Liver (tissue), 9 donors: ENCODE measurements around the gene RREB1. TPM values are rescaled to one million over a fixed set of nuclear protein-coding genes. Genes with fewer than 3 reads are reported as not detected.

Experiments
- DNase-seq: peaks from one replicate; pipeline ENCODE4 v3.0.0-alpha.2; 2017; ENCODE audit warnings: low spot score
- H3K27ac ChIP-seq, 2 donors: one replicate each; pipeline ENCODE4 v1.7.0; 2013; ENCODE audit warnings: inconsistent platforms in 2 of 2, low read length in 2 of 2, control low read depth in 1 of 2, low read depth in 1 of 2, mild to moderate bottlenecking in 1 of 2
- H3K27me3 ChIP-seq, 4 donors: one replicate each; pipeline versions ENCODE4 v1.6.1 to v1.7.0; 2013; ENCODE audit warnings: low read length in 3 of 4, inconsistent platforms in 1 of 4, mild to moderate bottlenecking in 1 of 4, moderate library complexity in 1 of 4; ENCODE audit not compliant: control insufficient read depth in 4 of 4, insufficient read depth in 4 of 4
- H3K36me3 ChIP-seq, 4 donors: one replicate each; pipeline versions ENCODE4 v1.6.1 to v1.7.0; 2013; ENCODE audit warnings: low read length in 3 of 4, mild to moderate bottlenecking in 3 of 4, low read depth in 1 of 4, moderate library complexity in 1 of 4; ENCODE audit not compliant: control insufficient read depth in 4 of 4, insufficient read depth in 3 of 4
- H3K4me1 ChIP-seq, 4 donors: one replicate each; pipeline versions ENCODE4 v1.6.1 to v1.7.0; 2013; ENCODE audit warnings: low read length in 3 of 4, mild to moderate bottlenecking in 3 of 4, moderate library complexity in 1 of 4; ENCODE audit not compliant: control insufficient read depth in 4 of 4, insufficient read depth in 4 of 4
- H3K4me3 ChIP-seq, 3 donors: one replicate each; pipeline versions ENCODE4 v1.6.1 to v1.7.0; 2013; ENCODE audit warnings: low read length in 3 of 3, control low read depth in 1 of 3, low read depth in 1 of 3, mild to moderate bottlenecking in 1 of 3
- H3K9ac ChIP-seq, 2 donors: one replicate each; pipeline ENCODE4 v1.7.0; 2013; ENCODE audit warnings: low read length in 2 of 2, mild to moderate bottlenecking in 2 of 2, moderate library complexity in 2 of 2, control low read depth in 1 of 2, low read depth in 1 of 2
- H3K9me3 ChIP-seq, 4 donors: one replicate each; pipeline versions ENCODE4 v1.6.1 to v1.7.0; 2013; ENCODE audit warnings: low read length in 3 of 4; ENCODE audit not compliant: control insufficient read depth in 4 of 4
- EGR1 ChIP-seq, 2 donors: IDR thresholded peaks; 2 replicates each; pipeline ENCODE4 v1.6.1; 2016 to 2018; ENCODE audit warnings: antibody characterized with exemption in 2 of 2, low read depth in 2 of 2
- FOXA1 ChIP-seq: IDR thresholded peaks from 2 replicates; pipeline ENCODE4 v1.6.1; 2016; ENCODE audit warnings: antibody characterized with exemption
- FOXA2 ChIP-seq: IDR thresholded peaks from 2 replicates; pipeline ENCODE4 v1.6.1; 2016; ENCODE audit warnings: antibody characterized with exemption
- GABPA ChIP-seq, 2 donors: IDR thresholded peaks in 1 of 2; conservative IDR thresholded peaks in 1 of 2; 2 replicates each; pipeline ENCODE4 v1.6.1; 2016; ENCODE audit warnings: antibody characterized with exemption in 2 of 2, mild to moderate bottlenecking in 1 of 2, moderate library complexity in 1 of 2
- HNF4A ChIP-seq, 2 donors: conservative IDR thresholded peaks; 2 replicates each; pipeline ENCODE4 v1.6.1; 2016; ENCODE audit warnings: antibody characterized with exemption in 2 of 2, mild to moderate bottlenecking in 2 of 2
- HNF4G ChIP-seq: IDR thresholded peaks from 2 replicates; pipeline ENCODE4 v1.6.1; 2016; ENCODE audit warnings: antibody characterized with exemption
- JUND ChIP-seq, 2 donors: IDR thresholded peaks; 2 replicates each; pipeline ENCODE4 v1.6.1; 2016; ENCODE audit warnings: antibody characterized with exemption in 2 of 2
- RAD21 ChIP-seq, 2 donors: IDR thresholded peaks; 2 replicates each; pipeline ENCODE4 v1.6.1; 2016; ENCODE audit warnings: antibody characterized with exemption in 2 of 2, mild to moderate bottlenecking in 2 of 2
- RXRA ChIP-seq, 2 donors: IDR thresholded peaks; 2 replicates each; pipeline ENCODE4 v1.6.1; 2017 to 2018; ENCODE audit warnings: antibody characterized with exemption in 2 of 2, mild to moderate bottlenecking in 1 of 2
- SP1 ChIP-seq: IDR thresholded peaks from 2 replicates; pipeline ENCODE4 v1.6.1; 2018; ENCODE audit warnings: antibody characterized with exemption, mild to moderate bottlenecking
- TAF1 ChIP-seq: conservative IDR thresholded peaks from 2 replicates; pipeline ENCODE4 v1.6.1; 2016; ENCODE audit warnings: antibody characterized with exemption, mild to moderate bottlenecking
- YY1 ChIP-seq: IDR thresholded peaks from 2 replicates; pipeline ENCODE4 v1.6.1; 2016; ENCODE audit warnings: antibody characterized with exemption, mild to moderate bottlenecking
- WGBS: extraction: QIAGEN DNeasy Blood & Tissue Kit; methylation state at CpG from one replicate; pipeline ENCODE4 v1.1.7; 2013; 5-methylcytosine and 5-hydroxymethylcytosine counted together
- polyA plus RNA-seq, 2 donors: library from polyadenylated mRNA; stranded (reverse) in 1 of 2; unstranded in 1 of 2; fragments of 200-250 nt in 1 of 2; fragments of >200 nt in 1 of 2; fragmentation: Nextera tagmentation in 1 of 2; extraction: Ambion mirVana in 1 of 2; gene quantifications; one replicate each; pipeline versions ENCODE4 v1.2.1 to v1.2.3, GENCODE V29; 2013 to 2015
- total RNA-seq, 2 donors: library from RNA; depleted of rRNA; stranded (reverse); fragments of >200 nt; gene quantifications; one replicate each; pipeline ENCODE4 v1.2.3, GENCODE V29; 2014
- TF ChIP-seq, protein P1 (sequence below): IDR thresholded peaks from 2 replicates; pipeline ENCODE4 v1.6.1; 2016; ENCODE audit warnings: antibody characterized with exemption
- TF ChIP-seq, protein P2 (sequence below): IDR thresholded peaks from 2 replicates; pipeline ENCODE4 v1.6.1; 2016; ENCODE audit warnings: antibody characterized with exemption
- TF ChIP-seq, protein P3 (sequence below): IDR thresholded peaks from 2 replicates; pipeline ENCODE4 v1.6.1; 2016; ENCODE audit warnings: antibody characterized with exemption
- TF ChIP-seq, protein P4 (sequence below): fragments of 150-350 bp; IDR thresholded peaks from 2 replicates; pipeline ENCODE4 v1.5.1; 2017; ENCODE audit warnings: improper control_type of control experiment, low read depth, low read length; ENCODE audit not compliant: missing input control
- TF ChIP-seq, protein P5 (sequence below): IDR thresholded peaks from 2 replicates; pipeline ENCODE4 v1.6.1; 2016; ENCODE audit warnings: antibody characterized with exemption, mild to moderate bottlenecking
- donor health status: healthy.
- donor health status: healthy.
- donor health status: healthy.
- donor health status: healthy.
- donor health status: healthy.

The RREB1 gene
- total and polyA plus RNA-seq, 4 donors, result 10.1 to 28.9 (median 17.3) TPM

DNA sequence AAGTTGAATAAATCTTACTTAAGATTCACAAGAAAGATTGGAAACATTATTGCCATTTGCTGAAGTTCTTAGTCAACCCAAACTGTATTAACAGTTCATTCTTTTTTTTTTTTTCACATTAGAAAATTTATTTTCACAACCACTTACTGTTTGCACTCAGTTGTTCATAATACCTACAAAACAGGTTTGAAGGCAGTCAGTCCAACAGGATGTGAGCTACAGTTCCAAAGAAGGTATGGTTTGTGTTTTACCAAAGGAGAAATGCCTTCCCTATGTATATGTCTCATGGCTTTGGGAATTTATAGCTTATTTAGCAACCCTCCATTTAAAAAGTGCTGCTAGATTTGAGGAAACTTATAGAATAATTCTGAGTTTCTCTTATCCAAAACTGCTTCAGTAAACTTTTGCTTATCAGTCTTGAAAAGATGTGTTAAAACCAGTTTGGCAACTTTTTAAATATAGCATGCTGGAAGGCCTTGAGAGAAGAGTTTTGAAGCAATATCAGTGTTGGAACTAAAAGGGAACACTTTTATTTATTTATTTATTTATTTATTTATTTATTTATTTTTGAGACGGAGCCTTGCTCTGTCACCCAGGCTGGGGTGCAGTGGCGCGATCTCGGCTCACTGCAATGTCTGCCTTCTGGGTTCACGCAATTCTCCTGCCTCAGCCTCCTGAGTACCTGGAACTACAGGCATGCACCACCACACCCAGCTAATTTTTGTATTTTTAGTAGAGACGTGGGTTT, 46.8 kb upstream of the RREB1 start:
- no peak for TF ChIP-seq GABPA (IDR thresholded peaks at IDR 0.05 in 1 of 2, conservative IDR thresholded peaks at IDR 0.05 in 1 of 2)
- TF ChIP-seq, protein P1, sequence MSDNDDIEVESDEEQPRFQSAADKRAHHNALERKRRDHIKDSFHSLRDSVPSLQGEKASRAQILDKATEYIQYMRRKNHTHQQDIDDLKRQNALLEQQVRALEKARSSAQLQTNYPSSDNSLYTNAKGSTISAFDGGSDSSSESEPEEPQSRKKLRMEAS, result no peak
- TF ChIP-seq HNF4A (conservative IDR thresholded peaks at IDR 0.05), result no peak
- WGBS, result 84% methylated on average over 6 of the region's 6 CpGs

DNA sequence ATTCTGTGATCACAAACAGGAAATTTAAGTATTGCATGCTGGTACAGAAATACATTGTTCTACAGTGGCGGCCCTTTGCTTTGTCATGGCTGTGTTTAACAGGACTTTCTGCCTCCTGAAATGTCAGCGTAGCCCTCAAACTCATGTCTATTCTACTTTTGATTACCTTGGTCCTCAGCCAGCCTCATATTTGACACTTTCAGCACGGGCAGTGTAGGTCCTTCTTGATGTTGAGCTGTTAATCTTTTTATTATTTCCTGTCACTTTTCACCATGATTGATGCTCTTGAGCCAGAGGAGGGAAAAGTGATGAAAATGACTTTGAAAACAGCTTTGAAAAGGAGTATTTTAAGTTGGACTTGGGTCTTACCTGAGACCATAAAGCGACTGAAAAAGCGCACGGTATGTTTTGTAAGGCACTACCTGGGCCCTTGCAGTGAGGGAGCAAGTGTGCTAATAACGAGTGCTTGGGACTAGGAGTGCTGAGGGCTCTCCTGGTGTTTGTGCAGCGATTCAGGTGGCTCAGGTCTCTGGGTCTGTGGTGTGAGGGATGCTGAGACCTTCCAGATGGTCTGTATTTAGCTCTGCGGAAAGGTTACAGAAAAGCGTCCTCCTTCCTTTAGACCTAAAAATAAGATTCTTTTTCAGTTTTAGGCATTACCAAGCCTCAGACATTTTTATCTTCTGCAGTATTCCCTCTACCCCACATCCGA, 45.2 kb upstream of the RREB1 start:
- Histone ChIP-seq H3K4me1 (peaks cover 0 to 9% (median 4%) of the 10 kb centered on the region in 4 donors), H3K4me3 (no peak overlapping the region), H3K27ac (no peak overlapping the region), H3K9me3 (no peaks in the 10 kb centered on the region), H3K27me3 (no peaks in the 10 kb centered on the region), H3K9ac (no peak overlapping the region), H3K36me3 (no peaks in the 10 kb centered on the region)
- 75% methylated on average over 11 of the region's 11 CpGs for WGBS
- no peak for DNase-seq
- TF ChIP-seq YY1, result no peak
- TF ChIP-seq RXRA (IDR thresholded peaks at IDR 0.05), result no peak
- no peak for TF ChIP-seq HNF4A (conservative IDR thresholded peaks at IDR 0.05)
- TF ChIP-seq FOXA1, result no peak
- no peak for TF ChIP-seq JUND (IDR thresholded peaks at IDR 0.05)
- TF ChIP-seq, protein P2, sequence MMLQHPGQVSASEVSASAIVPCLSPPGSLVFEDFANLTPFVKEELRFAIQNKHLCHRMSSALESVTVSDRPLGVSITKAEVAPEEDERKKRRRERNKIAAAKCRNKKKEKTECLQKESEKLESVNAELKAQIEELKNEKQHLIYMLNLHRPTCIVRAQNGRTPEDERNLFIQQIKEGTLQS, result no peak
- no peak for TF ChIP-seq EGR1 (IDR thresholded peaks at IDR 0.05; ENCODE audit: low read depth in 2 of 2)
- no peak for TF ChIP-seq FOXA2
- no peak for TF ChIP-seq GABPA (IDR thresholded peaks at IDR 0.05 in 1 of 2, conservative IDR thresholded peaks at IDR 0.05 in 1 of 2)
- TF ChIP-seq SP1, result no peak
- TF ChIP-seq, protein P3, sequence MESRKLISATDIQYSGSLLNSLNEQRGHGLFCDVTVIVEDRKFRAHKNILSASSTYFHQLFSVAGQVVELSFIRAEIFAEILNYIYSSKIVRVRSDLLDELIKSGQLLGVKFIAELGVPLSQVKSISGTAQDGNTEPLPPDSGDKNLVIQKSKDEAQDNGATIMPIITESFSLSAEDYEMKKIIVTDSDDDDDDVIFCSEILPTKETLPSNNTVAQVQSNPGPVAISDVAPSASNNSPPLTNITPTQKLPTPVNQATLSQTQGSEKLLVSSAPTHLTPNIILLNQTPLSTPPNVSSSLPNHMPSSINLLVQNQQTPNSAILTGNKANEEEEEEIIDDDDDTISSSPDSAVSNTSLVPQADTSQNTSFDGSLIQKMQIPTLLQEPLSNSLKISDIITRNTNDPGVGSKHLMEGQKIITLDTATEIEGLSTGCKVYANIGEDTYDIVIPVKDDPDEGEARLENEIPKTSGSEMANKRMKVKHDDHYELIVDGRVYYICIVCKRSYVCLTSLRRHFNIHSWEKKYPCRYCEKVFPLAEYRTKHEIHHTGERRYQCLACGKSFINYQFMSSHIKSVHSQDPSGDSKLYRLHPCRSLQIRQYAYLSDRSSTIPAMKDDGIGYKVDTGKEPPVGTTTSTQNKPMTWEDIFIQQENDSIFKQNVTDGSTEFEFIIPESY, result no peak
- TF ChIP-seq, protein P1, result no peak
- no peak for TF ChIP-seq HNF4G

More for the DNA sequence above, 46.8 kb upstream of the RREB1 start:
- Histone ChIP-seq H3K27me3 (no peaks in the 10 kb centered on the region), H3K4me3 (no peak overlapping the region), H3K4me1 (peaks cover 0 to 9% (median 3%) of the 10 kb centered on the region in 4 donors), H3K36me3 (no peaks in the 10 kb centered on the region), H3K27ac (no peak overlapping the region), H3K9me3 (no peaks in the 10 kb centered on the region), H3K9ac (no peak overlapping the region)
- no peak for DNase-seq

DNA sequence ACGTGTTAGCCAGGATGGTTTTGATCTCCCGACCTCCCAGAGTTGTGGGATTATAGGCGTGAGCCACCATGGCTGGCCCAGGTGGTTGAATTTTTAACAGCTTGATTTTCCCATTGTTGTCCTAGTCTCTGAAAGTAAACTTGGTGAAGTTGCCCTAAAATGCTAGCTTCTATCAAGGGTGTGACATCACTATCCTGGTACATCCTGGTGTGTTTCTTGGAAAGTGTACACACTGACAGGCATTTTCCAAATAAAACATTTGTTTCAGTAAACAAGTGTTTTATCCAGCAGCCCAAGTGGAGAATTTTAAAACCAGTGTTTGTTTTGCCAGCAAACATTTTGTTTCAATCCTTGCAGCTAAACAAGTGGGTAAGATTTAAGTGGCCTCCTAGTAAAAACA, 40.5 kb upstream of the RREB1 start:
- no peak for TF ChIP-seq FOXA1
- peak in 1 of 2 donors; percentile 10 for TF ChIP-seq HNF4A (conservative IDR thresholded peaks at IDR 0.05)
- peak in 1 of 2 donors; percentile 38 for TF ChIP-seq JUND (IDR thresholded peaks at IDR 0.05)
- TF ChIP-seq SP1, result peak; percentile 22
- TF ChIP-seq RAD21 (IDR thresholded peaks at IDR 0.05), result peak in 1 of 2 donors; percentile 31
- TF ChIP-seq, protein P4, sequence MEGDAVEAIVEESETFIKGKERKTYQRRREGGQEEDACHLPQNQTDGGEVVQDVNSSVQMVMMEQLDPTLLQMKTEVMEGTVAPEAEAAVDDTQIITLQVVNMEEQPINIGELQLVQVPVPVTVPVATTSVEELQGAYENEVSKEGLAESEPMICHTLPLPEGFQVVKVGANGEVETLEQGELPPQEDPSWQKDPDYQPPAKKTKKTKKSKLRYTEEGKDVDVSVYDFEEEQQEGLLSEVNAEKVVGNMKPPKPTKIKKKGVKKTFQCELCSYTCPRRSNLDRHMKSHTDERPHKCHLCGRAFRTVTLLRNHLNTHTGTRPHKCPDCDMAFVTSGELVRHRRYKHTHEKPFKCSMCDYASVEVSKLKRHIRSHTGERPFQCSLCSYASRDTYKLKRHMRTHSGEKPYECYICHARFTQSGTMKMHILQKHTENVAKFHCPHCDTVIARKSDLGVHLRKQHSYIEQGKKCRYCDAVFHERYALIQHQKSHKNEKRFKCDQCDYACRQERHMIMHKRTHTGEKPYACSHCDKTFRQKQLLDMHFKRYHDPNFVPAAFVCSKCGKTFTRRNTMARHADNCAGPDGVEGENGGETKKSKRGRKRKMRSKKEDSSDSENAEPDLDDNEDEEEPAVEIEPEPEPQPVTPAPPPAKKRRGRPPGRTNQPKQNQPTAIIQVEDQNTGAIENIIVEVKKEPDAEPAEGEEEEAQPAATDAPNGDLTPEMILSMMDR, result no peak
- TF ChIP-seq FOXA2, result no peak
- TF ChIP-seq, protein P5, sequence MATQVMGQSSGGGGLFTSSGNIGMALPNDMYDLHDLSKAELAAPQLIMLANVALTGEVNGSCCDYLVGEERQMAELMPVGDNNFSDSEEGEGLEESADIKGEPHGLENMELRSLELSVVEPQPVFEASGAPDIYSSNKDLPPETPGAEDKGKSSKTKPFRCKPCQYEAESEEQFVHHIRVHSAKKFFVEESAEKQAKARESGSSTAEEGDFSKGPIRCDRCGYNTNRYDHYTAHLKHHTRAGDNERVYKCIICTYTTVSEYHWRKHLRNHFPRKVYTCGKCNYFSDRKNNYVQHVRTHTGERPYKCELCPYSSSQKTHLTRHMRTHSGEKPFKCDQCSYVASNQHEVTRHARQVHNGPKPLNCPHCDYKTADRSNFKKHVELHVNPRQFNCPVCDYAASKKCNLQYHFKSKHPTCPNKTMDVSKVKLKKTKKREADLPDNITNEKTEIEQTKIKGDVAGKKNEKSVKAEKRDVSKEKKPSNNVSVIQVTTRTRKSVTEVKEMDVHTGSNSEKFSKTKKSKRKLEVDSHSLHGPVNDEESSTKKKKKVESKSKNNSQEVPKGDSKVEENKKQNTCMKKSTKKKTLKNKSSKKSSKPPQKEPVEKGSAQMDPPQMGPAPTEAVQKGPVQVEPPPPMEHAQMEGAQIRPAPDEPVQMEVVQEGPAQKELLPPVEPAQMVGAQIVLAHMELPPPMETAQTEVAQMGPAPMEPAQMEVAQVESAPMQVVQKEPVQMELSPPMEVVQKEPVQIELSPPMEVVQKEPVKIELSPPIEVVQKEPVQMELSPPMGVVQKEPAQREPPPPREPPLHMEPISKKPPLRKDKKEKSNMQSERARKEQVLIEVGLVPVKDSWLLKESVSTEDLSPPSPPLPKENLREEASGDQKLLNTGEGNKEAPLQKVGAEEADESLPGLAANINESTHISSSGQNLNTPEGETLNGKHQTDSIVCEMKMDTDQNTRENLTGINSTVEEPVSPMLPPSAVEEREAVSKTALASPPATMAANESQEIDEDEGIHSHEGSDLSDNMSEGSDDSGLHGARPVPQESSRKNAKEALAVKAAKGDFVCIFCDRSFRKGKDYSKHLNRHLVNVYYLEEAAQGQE, result no peak
- TF ChIP-seq GABPA (IDR thresholded peaks at IDR 0.05 in 1 of 2, conservative IDR thresholded peaks at IDR 0.05 in 1 of 2), result no peak
- TF ChIP-seq TAF1, result no peak
- no peak for TF ChIP-seq HNF4G
- TF ChIP-seq RXRA (IDR thresholded peaks at IDR 0.05), result no peak
- Histone ChIP-seq H3K9ac (no peak overlapping the region), H3K9me3 (no peaks in the 10 kb centered on the region), H3K4me1 (peaks cover 0 to 3% (median 0%) of the 10 kb centered on the region in 4 donors), H3K27me3 (no peaks in the 10 kb centered on the region), H3K36me3 (no peaks in the 10 kb centered on the region), H3K4me3 (no peak overlapping the region), H3K27ac (peak overlapping the region in 1 of 2 donors; percentile 50)
- no peak for DNase-seq
- WGBS, result 60% methylated on average over 3 of the region's 3 CpGs
